Parathyroid adenoma (tissue), 2 donors: Measurements from ENCODE around the gene LHCGR.

Experiments used
- H2AFZ ChIP-seq: fragments of 300-600 bp; sonication (generic); one replicate; pipeline ENCODE4 v1.7.0; 2017; ENCODE audit warnings: antibody characterized with exemption, mild to moderate bottlenecking
- H3K27ac ChIP-seq: fragments of 300-600 bp; sonication (generic); one replicate; pipeline ENCODE4 v1.7.0; 2017
- H3K27me3 ChIP-seq: fragments of 300-600 bp; sonication (generic); one replicate; pipeline ENCODE4 v1.7.0; 2017; ENCODE audit warnings: low read length; ENCODE audit not compliant: control insufficient read depth, insufficient read depth
- H3K36me3 ChIP-seq: fragments of 300-600 bp; sonication (generic); one replicate; pipeline ENCODE4 v1.7.0; 2017; ENCODE audit warnings: low read length; ENCODE audit not compliant: control insufficient read depth, insufficient read depth
- H3K4me1 ChIP-seq: fragments of 300-600 bp; sonication (generic); one replicate; pipeline ENCODE4 v1.7.0; 2017; ENCODE audit warnings: control low read depth
- H3K4me2 ChIP-seq: fragments of 300-600 bp; sonication (generic); one replicate; pipeline ENCODE4 v1.7.0; 2017; ENCODE audit warnings: low read length
- H3K4me3 ChIP-seq: fragments of 300-600 bp; sonication (generic); one replicate; pipeline ENCODE4 v1.7.0; 2017; ENCODE audit warnings: low read depth, low read length
- H3K79me2 ChIP-seq: fragments of 300-600 bp; sonication (generic); one replicate; pipeline ENCODE4 v1.7.0; 2017; ENCODE audit warnings: control low read depth
- H3K9ac ChIP-seq: fragments of 300-600 bp; sonication (generic); one replicate; pipeline ENCODE4 v1.7.0; 2017; ENCODE audit warnings: mild to moderate bottlenecking
- H3K9me3 ChIP-seq: fragments of 300-600 bp; sonication (generic); one replicate; pipeline ENCODE4 v1.7.0; 2017; ENCODE audit warnings: low read length; ENCODE audit not compliant: control insufficient read depth
- TF ChIP-seq, protein P1 (sequence below): fragments of 300-600 bp; sonication (generic); IDR thresholded peaks from one replicate; pipeline ENCODE4 v1.7.0; 2017; ENCODE audit warnings: antibody characterized with exemption, mild to moderate bottlenecking
- donor health status: primary hyperparathyroidism.

LHCGR gene

DNA sequence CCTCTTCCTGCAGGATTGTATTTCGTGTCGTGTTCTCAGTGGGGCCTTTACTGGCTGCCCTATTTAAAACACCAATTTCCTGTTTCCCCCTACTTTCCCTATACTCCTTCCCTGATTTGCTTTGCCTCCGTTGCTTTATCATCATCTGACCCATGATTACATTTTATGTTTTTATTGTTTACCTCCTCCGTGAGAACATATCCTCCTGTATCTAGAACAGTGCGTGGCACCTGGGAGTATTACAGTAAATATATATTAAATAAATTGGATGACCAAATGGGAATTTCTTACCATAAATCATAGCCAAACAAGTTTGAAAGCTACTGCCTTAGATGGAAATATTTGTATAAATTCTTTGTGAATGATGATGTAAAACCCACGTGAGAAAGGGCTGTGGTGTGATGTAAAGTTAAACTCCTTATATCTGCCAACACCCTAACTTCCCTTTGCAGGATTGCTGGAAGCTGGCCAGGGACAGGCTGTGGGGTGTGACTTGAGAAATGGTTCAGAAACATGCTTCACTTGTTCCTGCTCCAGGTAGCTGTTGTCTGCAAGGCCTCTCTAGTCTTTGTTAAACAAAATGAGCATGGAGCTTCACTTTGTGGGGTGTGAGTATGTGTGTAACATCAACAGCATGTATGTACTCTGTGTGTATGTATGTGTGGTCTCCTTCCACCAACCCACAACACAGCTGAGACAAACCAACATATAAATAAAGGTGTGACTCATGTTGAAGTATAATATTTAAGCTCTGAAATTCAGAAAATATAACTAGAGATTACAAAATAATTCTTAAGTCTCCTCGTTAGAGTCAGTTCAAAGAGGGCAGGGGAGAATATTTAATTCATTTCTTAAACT lies 40.3 kb downstream of the LHCGR start:
- Histone ChIP-seq H3K9ac (no peak overlapping the region), H3K4me1 (no peaks in the 10 kb centered on the region), H3K27me3 (no peaks in the 10 kb centered on the region), H3K79me2 (no peaks in the 10 kb centered on the region), H3K4me2 (no peak overlapping the region), H3K36me3 (no peaks in the 10 kb centered on the region), H3K27ac (no peak overlapping the region), H2AFZ (no peak overlapping the region), H3K4me3 (no peak overlapping the region), H3K9me3 (no peaks in the 10 kb centered on the region)
- TF ChIP-seq, protein P1, sequence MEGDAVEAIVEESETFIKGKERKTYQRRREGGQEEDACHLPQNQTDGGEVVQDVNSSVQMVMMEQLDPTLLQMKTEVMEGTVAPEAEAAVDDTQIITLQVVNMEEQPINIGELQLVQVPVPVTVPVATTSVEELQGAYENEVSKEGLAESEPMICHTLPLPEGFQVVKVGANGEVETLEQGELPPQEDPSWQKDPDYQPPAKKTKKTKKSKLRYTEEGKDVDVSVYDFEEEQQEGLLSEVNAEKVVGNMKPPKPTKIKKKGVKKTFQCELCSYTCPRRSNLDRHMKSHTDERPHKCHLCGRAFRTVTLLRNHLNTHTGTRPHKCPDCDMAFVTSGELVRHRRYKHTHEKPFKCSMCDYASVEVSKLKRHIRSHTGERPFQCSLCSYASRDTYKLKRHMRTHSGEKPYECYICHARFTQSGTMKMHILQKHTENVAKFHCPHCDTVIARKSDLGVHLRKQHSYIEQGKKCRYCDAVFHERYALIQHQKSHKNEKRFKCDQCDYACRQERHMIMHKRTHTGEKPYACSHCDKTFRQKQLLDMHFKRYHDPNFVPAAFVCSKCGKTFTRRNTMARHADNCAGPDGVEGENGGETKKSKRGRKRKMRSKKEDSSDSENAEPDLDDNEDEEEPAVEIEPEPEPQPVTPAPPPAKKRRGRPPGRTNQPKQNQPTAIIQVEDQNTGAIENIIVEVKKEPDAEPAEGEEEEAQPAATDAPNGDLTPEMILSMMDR = no peak

DNA sequence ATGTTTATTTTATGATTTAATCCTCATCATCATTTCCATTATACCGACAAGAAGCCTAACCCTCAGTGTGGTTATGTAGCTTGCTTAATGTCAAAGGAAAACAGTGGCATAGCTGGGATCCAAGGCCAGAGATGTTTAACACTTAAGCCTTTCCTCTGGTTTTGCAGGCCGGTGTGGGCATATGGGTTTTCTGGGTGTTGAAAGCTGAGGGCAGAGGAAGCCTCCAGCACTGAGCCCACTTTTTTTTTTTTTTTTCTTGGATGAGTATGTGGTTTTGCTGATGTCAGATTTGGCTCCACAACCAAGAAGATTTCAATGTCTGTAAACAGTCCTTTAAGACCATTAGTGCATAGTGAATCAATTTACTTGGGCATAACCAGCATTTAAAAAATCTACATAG lies 41.3 kb downstream of the LHCGR start:
- no peak overlapping the region for H3K27ac ChIP-seq
- no peak overlapping the region for H2AFZ ChIP-seq
- H3K9ac ChIP-seq = no peak overlapping the region
- no peaks in the 10 kb centered on the region for H3K27me3 ChIP-seq
- TF ChIP-seq, protein P1 = no peak
- no peaks in the 10 kb centered on the region for H3K36me3 ChIP-seq
- no peaks in the 10 kb centered on the region for H3K9me3 ChIP-seq
- no peaks in the 10 kb centered on the region for H3K4me1 ChIP-seq
- H3K4me2 ChIP-seq = no peak overlapping the region
- H3K4me3 ChIP-seq = no peak overlapping the region
- H3K79me2 ChIP-seq = no peaks in the 10 kb centered on the region

DNA sequence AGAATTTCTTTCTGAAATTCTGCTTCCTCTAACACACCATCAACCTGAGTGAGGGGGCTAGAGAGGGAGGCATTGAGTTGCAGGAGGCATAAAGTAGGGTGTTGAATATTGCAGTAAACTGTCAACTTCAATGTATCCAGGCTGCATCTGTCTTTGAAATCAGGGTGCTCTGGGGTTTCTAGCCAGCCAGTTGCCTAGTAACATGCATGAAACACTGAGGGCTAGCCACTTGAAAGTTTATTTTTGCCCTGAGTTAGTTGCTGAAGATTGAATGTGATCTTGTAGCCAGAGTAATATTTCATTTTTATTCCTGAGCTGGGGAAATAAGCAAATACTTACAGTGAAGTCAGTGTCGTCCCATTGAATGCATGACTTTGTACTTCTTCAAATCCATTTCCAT lies 41.9 kb downstream of the LHCGR start:
- Histone ChIP-seq H2AFZ (no peak overlapping the region), H3K4me2 (no peak overlapping the region), H3K27ac (no peak overlapping the region), H3K79me2 (no peaks in the 10 kb centered on the region), H3K36me3 (no peaks in the 10 kb centered on the region), H3K9me3 (no peaks in the 10 kb centered on the region), H3K4me3 (no peak overlapping the region), H3K9ac (no peak overlapping the region), H3K27me3 (no peaks in the 10 kb centered on the region), H3K4me1 (no peaks in the 10 kb centered on the region)
- TF ChIP-seq, protein P1 = no peak

DNA sequence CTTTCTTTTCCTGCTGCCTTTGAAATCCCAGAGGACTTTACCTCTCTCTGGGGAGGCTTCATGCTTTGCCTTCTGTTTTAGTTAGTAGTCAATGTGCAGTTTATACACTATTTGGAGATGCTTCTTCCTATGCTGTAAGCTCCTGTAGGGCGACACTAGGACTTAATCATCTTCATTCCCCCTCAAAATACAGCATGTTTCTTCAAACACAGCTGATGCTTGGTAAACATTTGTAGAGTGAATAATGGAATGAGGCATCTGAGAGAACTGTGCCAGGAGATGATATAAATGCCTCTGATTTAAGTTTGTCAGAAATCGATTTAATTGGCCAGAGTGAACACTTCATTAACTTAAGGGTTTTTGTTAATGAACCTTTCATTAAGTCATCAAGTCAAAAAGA lies 43.4 kb downstream of the LHCGR start:
- H3K79me2 ChIP-seq = no peaks in the 10 kb centered on the region
- H3K9me3 ChIP-seq = no peaks in the 10 kb centered on the region
- no peaks in the 10 kb centered on the region for H3K4me1 ChIP-seq
- no peak overlapping the region for H2AFZ ChIP-seq
- H3K27ac ChIP-seq = no peak overlapping the region
- H3K4me3 ChIP-seq = no peak overlapping the region
- TF ChIP-seq, protein P1 = no peak
- no peaks in the 10 kb centered on the region for H3K27me3 ChIP-seq
- no peaks in the 10 kb centered on the region for H3K36me3 ChIP-seq
- H3K9ac ChIP-seq = no peak overlapping the region
- no peak overlapping the region for H3K4me2 ChIP-seq

DNA sequence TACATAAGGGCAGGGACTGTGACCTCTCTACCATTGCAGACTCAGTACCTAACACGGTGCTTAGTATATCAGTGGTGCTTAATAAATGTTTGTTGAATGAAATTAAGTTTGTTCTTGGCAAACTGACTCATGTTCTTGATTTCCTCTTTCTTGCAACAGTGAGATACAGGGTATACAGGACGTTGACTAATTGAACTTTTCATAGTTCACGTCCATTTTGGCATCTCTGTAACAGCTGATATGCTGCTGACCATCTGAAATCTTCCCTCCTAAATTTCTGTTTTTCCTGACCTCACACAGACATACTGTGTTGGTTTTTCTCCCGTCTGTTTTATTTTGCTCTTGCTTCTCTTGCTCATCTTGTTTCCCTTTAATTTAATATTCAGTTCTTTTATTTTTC lies 44.2 kb downstream of the LHCGR start:
- Histone ChIP-seq H3K9ac (no peak overlapping the region), H3K4me2 (no peak overlapping the region), H3K36me3 (no peaks in the 10 kb centered on the region), H3K27me3 (no peaks in the 10 kb centered on the region), H3K9me3 (no peaks in the 10 kb centered on the region), H3K4me1 (no peaks in the 10 kb centered on the region), H3K79me2 (no peaks in the 10 kb centered on the region), H3K27ac (no peak overlapping the region), H3K4me3 (no peak overlapping the region), H2AFZ (no peak overlapping the region)
- TF ChIP-seq, protein P1 = no peak
